GM06990 (cell line): ENCODE measurements around the gene TMEM235.

Source experiments
- DNase-seq: peaks from one replicate; pipeline ENCODE4 v3.0.0-alpha.2; 2011; ENCODE audit not compliant: insufficient read length; ENCODE audit errors: extremely low read depth
- H3K27me3 ChIP-seq: replicated peaks from 2 replicates; pipeline ENCODE4 v1.6.0; 2011; ENCODE audit warnings: low read length; ENCODE audit not compliant: control insufficient read depth, insufficient read depth
- H3K36me3 ChIP-seq: 2 replicates; pipeline ENCODE4 v1.5.1; 2011; ENCODE audit warnings: low read length; ENCODE audit not compliant: control insufficient read depth, insufficient read depth
- H3K4me3 ChIP-seq: replicated peaks from 2 replicates; pipeline ENCODE4 v1.5.1; 2011; ENCODE audit warnings: low read depth, mild to moderate bottlenecking, control low read depth, low read length
- CTCF ChIP-seq: IDR thresholded peaks from 2 replicates; pipeline ENCODE4 v1.5.1; 2011; ENCODE audit warnings: low read length, control low read depth, mild to moderate bottlenecking, inconsistent platforms; ENCODE audit not compliant: insufficient read depth, poor library complexity, severe bottlenecking

Gene TMEM235

GRCh38 chr17:78265121-78265520 is 33.7 kb downstream of the TMEM235 start:
- Histone ChIP-seq H3K36me3 (no peaks in the 10 kb centered on the region), H3K4me3 (no peak overlapping the region), H3K27me3 (no peaks in the 10 kb centered on the region; the same call in 1 of the 2 replicates)
- no peak for DNase-seq
- no peak for TF ChIP-seq CTCF

- Histone ChIP-seq H3K4me3 (no peak overlapping the region), H3K27me3 (no peaks in the 10 kb centered on the region; the same call in none of the 2 replicates), H3K36me3 (no peaks in the 10 kb centered on the region)
- no peak for DNase-seq
- no peak for TF ChIP-seq CTCF
Measured at GRCh38 chr17:78266231-78266631, 34.8 kb downstream of the TMEM235 start.

GRCh38 chr17:78266771-78267170 is 35.3 kb downstream of the TMEM235 start:
- Histone ChIP-seq H3K27me3 (peaks cover 3% of the 10 kb centered on the region), H3K4me3 (no peak overlapping the region), H3K36me3 (no peaks in the 10 kb centered on the region)
- no peak for TF ChIP-seq CTCF
- no peak for DNase-seq

- H3K36me3 ChIP-seq, result no peaks in the 10 kb centered on the region
- no peak overlapping the region for H3K4me3 ChIP-seq
- DNase-seq, result no peak
- H3K27me3 ChIP-seq, result peaks cover 3% of the 10 kb centered on the region
- TF ChIP-seq CTCF, result no peak
Measured at GRCh38 chr17:78267253-78268073, 36.0 kb downstream of the TMEM235 start.

- no peak for DNase-seq
- no peak for TF ChIP-seq CTCF
- Histone ChIP-seq H3K27me3 (peaks cover 3% of the 10 kb centered on the region), H3K36me3 (no peaks in the 10 kb centered on the region), H3K4me3 (no peak overlapping the region)
Measured at GRCh38 chr17:78268191-78268874, 36.9 kb downstream of the TMEM235 start.
